ENCODE data around the gene TIGAR.

Gene TIGAR

DNA sequence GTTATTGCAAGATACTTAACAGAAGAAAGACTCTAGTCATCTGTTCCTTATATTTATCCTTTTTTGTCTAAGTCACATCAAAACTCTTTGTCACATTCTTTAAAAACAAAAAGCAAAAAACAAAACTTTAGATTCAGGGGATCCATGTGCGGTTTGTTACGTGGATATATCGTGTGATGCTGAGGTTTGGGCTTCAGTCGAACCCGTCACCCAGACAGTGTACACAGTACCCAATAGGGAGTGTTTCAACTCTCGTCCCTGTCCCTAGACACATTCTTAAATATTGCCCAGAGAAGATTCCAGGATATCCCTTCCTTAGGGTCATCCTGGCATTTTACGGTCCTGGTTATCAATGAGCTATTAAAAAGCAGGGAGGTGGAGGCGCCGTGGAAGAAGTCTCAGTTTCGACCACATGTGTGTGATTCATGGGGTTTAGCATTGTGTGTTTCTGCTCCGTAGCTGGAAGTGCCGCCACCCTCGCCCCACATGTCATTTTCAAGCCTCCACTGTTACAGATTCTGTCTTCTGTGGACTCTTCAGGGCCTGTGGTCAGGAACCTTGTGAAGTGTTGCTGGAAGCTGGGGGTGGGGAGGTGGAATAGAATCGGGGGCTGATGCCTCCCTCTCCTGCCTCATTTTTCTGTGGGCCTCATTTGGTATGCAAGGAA lies 27.6 kb upstream of the TIGAR start:
- Histone ChIP-seq H3K9me2 (replicated peaks; ENCODE audit: low read depth, low read length) (no peaks in the 10 kb centered on the region), H3K79me2 (ENCODE audit: insufficient read depth, low read length) (no peaks in the 10 kb centered on the region), H3K4me3 (ENCODE audit: low read length, poor library complexity, severe bottlenecking) (no peak overlapping the region), H3F3A (ENCODE audit: low read depth) (no peaks in the 10 kb centered on the region), H3K36me3 (ENCODE audit: insufficient read depth, low read length) (no peaks in the 10 kb centered on the region; the same call in 1 of the 2 replicates), H3K27me3 (ENCODE audit: insufficient read depth, low read length, poor library complexity, severe bottlenecking) (no peaks in the 10 kb centered on the region), H3K4me2 (ENCODE audit: low read depth, low read length, poor library complexity, severe bottlenecking) (no peak overlapping the region), H4K20me1 (ENCODE audit: insufficient read depth, low read length, poor library complexity, severe bottlenecking) (no peaks in the 10 kb centered on the region), H3K9me3 (ENCODE audit: insufficient read depth, low read depth, low read length) (no peaks in the 10 kb centered on the region), H3K4me1 (ENCODE audit: insufficient read depth, low read length, poor library complexity, severe bottlenecking) (no peaks in the 10 kb centered on the region), H2AFZ (ENCODE audit: low read length) (no peak overlapping the region), H3K9ac (ENCODE audit: low read depth, low read length, poor library complexity, severe bottlenecking) (no peak overlapping the region)
- no peak for TF ChIP-seq EZH2phosphoT487 (IDR thresholded peaks at IDR 0.05; ENCODE audit: borderline replicate concordance)
- TF ChIP-seq, protein P1, sequence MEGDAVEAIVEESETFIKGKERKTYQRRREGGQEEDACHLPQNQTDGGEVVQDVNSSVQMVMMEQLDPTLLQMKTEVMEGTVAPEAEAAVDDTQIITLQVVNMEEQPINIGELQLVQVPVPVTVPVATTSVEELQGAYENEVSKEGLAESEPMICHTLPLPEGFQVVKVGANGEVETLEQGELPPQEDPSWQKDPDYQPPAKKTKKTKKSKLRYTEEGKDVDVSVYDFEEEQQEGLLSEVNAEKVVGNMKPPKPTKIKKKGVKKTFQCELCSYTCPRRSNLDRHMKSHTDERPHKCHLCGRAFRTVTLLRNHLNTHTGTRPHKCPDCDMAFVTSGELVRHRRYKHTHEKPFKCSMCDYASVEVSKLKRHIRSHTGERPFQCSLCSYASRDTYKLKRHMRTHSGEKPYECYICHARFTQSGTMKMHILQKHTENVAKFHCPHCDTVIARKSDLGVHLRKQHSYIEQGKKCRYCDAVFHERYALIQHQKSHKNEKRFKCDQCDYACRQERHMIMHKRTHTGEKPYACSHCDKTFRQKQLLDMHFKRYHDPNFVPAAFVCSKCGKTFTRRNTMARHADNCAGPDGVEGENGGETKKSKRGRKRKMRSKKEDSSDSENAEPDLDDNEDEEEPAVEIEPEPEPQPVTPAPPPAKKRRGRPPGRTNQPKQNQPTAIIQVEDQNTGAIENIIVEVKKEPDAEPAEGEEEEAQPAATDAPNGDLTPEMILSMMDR (conservative IDR thresholded peaks at IDR 0.05; ENCODE audit: low read length), result no peak

DNA sequence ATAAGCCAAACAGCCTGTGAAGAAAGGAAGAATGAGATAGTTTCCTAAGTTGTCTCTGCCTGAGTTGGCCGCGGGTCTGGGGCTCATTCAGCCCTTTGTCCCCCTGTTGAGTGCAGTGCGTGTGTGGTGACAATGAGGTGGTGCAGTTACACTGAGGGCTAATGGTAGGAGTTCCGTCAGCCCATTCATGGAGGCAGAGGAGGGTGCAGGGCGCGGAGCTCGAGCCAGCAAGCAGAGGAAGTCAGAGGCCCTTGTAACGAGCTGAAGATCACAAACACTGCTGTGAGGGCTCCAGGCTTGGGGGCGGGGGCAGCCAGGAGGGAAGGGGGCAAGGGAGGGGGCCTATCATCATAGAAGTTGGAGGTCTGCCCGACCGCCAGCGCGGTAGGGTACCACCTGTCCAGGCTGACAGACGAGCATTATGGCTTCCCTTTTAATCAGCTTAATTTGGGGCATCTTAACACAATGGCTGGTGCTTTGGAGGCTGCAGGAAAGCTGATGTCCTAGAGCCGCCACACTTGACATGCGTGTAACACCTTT lies 27.0 kb upstream of the TIGAR start:
- H3K4me1 ChIP-seq (ENCODE audit: insufficient read depth, low read length, poor library complexity, severe bottlenecking), result no peaks in the 10 kb centered on the region

DNA sequence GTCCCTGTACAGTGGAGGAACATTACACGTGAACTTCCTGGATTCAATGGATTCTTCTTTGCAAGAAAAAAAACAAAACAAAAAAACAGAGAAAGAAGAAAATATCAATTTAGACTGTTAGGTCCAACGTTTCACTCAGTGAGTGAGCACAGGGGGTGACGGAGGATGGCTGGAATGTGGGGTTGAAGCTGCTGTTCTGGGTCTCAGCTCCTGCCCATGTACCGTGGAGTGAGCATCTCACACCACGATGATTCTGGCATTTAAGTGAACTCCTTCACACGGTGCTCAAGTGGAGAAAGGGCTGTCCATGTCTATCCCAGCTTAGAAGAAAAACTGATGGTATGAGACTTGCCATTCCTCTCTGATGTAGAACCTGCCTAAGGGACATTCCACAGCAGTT lies 24.3 kb upstream of the TIGAR start:
- no peak overlapping the region for H2AFZ ChIP-seq (ENCODE audit: low read length)
- H3F3A ChIP-seq (ENCODE audit: low read depth), result no peaks in the 10 kb centered on the region
- no peak overlapping the region for H3K4me3 ChIP-seq (ENCODE audit: low read length, poor library complexity, severe bottlenecking)
- no peaks in the 10 kb centered on the region for H4K20me1 ChIP-seq (ENCODE audit: insufficient read depth, low read length, poor library complexity, severe bottlenecking)
- H3K4me1 ChIP-seq (ENCODE audit: insufficient read depth, low read length, poor library complexity, severe bottlenecking), result no peaks in the 10 kb centered on the region
- no peak for TF ChIP-seq EZH2phosphoT487 (IDR thresholded peaks at IDR 0.05; ENCODE audit: borderline replicate concordance)
- TF ChIP-seq, protein P1 (conservative IDR thresholded peaks at IDR 0.05; ENCODE audit: low read length), result no peak
- H3K4me2 ChIP-seq (ENCODE audit: low read depth, low read length, poor library complexity, severe bottlenecking), result no peak overlapping the region
- no peak overlapping the region for H3K9ac ChIP-seq (ENCODE audit: low read depth, low read length, poor library complexity, severe bottlenecking)
- no peaks in the 10 kb centered on the region; the same call in 1 of the 2 replicates for H3K36me3 ChIP-seq (ENCODE audit: insufficient read depth, low read length)
- no peaks in the 10 kb centered on the region for H3K9me3 ChIP-seq (ENCODE audit: insufficient read depth, low read depth, low read length)
- H3K27me3 ChIP-seq (ENCODE audit: insufficient read depth, low read length, poor library complexity, severe bottlenecking), result no peaks in the 10 kb centered on the region
- no peaks in the 10 kb centered on the region for H3K79me2 ChIP-seq (ENCODE audit: insufficient read depth, low read length)
- H3K9me2 ChIP-seq (replicated peaks; ENCODE audit: low read depth, low read length), result no peaks in the 10 kb centered on the region

More for the DNA sequence above, 27.0 kb upstream of the TIGAR start:
- Histone ChIP-seq H3K9me3 (ENCODE audit: insufficient read depth, low read depth, low read length) (no peaks in the 10 kb centered on the region), H3K4me2 (ENCODE audit: low read depth, low read length, poor library complexity, severe bottlenecking) (no peak overlapping the region), H3K79me2 (ENCODE audit: insufficient read depth, low read length) (no peaks in the 10 kb centered on the region), H3K9me2 (replicated peaks; ENCODE audit: low read depth, low read length) (no peaks in the 10 kb centered on the region), H3K4me3 (ENCODE audit: low read length, poor library complexity, severe bottlenecking) (no peak overlapping the region), H3F3A (ENCODE audit: low read depth) (no peaks in the 10 kb centered on the region), H3K9ac (ENCODE audit: low read depth, low read length, poor library complexity, severe bottlenecking) (no peak overlapping the region), H3K36me3 (ENCODE audit: insufficient read depth, low read length) (no peaks in the 10 kb centered on the region; the same call in 1 of the 2 replicates), H2AFZ (ENCODE audit: low read length) (no peak overlapping the region), H3K27me3 (ENCODE audit: insufficient read depth, low read length, poor library complexity, severe bottlenecking) (no peaks in the 10 kb centered on the region), H4K20me1 (ENCODE audit: insufficient read depth, low read length, poor library complexity, severe bottlenecking) (no peaks in the 10 kb centered on the region)
- TF ChIP-seq EZH2phosphoT487 (IDR thresholded peaks at IDR 0.05; ENCODE audit: borderline replicate concordance), result no peak
- TF ChIP-seq, protein P1 (conservative IDR thresholded peaks at IDR 0.05; ENCODE audit: low read length), result no peak
